ENCODE measurements around the gene RGS13. TPM values are rescaled to one million over a fixed set of nuclear protein-coding genes. Genes with fewer than 3 reads are reported as not detected.
A peak's percentile ranks its signal among the peaks of the same experiment; 100 is the strongest.

RGS13 gene
- total RNA-seq, 1 donor from 2014 or later: not detected

DNA sequence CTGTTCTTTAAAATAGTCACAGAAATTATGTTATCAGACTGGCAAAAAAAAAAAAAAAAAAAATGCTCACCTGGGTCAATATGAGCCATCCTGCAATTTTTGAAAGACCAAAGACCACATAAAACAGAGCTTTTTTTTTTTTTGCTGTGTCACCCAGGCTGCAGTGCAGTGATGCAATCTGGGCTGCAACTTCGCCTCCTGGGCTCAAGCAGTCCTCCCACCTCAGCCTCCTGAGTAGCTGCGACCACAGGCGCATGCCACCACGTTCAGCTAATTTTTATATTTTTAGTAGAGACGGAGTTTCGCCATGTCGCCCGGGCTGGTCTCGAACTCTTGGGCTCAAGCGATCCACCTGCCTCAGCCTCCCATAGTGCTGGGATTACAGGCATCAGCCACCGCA is 62.8 kb downstream of the RGS13 start:
- no peaks in the 10 kb centered on the region for H3K9me3 Mint-ChIP-seq (ENCODE audit: unreplicated experiment)
- Histone ChIP-seq H3K4me3 (ENCODE audit: insufficient read depth, low read depth, low read length) (no peak overlapping the region), H3K9me3 (ENCODE audit: insufficient read depth, low read depth, low read length) (no peaks in the 10 kb centered on the region), H3K36me3 (ENCODE audit: insufficient read depth, low read length) (no peaks in the 10 kb centered on the region), H4K20me1 (ENCODE audit: insufficient read depth, low read length) (no peaks in the 10 kb centered on the region), H2AFZ (ENCODE audit: low read depth, low read length) (no peak overlapping the region), H3K9ac (ENCODE audit: low read length) (no peak overlapping the region), H3K27me3 (ENCODE audit: insufficient read depth, low read length) (no peaks in the 10 kb centered on the region), H3K27ac (ENCODE audit: low read depth, low read length) (no peak overlapping the region), H3K4me2 (ENCODE audit: low read length) (no peak overlapping the region), H3K4me1 (ENCODE audit: insufficient read depth, low read length) (peaks cover 23% of the 10 kb centered on the region), H3K79me2 (ENCODE audit: insufficient read depth, low read length) (no peaks in the 10 kb centered on the region)
- no peaks in the 10 kb centered on the region for H3K36me3 Mint-ChIP-seq (ENCODE audit: low read depth, unreplicated experiment)
- H3K4me1 Mint-ChIP-seq (ENCODE audit: low read depth, unreplicated experiment): peaks cover 19% of the 10 kb centered on the region
- H3K4me3 Mint-ChIP-seq (ENCODE audit: unreplicated experiment): no peak overlapping the region
- H3K27ac Mint-ChIP-seq (ENCODE audit: unreplicated experiment): peak overlapping the region; percentile 18
- DNase-seq (ENCODE audit: low read depth) (no peak), FAIRE-seq (no peak)
- TF ChIP-seq, protein P1, sequence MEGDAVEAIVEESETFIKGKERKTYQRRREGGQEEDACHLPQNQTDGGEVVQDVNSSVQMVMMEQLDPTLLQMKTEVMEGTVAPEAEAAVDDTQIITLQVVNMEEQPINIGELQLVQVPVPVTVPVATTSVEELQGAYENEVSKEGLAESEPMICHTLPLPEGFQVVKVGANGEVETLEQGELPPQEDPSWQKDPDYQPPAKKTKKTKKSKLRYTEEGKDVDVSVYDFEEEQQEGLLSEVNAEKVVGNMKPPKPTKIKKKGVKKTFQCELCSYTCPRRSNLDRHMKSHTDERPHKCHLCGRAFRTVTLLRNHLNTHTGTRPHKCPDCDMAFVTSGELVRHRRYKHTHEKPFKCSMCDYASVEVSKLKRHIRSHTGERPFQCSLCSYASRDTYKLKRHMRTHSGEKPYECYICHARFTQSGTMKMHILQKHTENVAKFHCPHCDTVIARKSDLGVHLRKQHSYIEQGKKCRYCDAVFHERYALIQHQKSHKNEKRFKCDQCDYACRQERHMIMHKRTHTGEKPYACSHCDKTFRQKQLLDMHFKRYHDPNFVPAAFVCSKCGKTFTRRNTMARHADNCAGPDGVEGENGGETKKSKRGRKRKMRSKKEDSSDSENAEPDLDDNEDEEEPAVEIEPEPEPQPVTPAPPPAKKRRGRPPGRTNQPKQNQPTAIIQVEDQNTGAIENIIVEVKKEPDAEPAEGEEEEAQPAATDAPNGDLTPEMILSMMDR (IDR thresholded peaks at IDR 0.05; ENCODE audit: insufficient read depth, low read depth, low read length): no peak
- no peaks in the 10 kb centered on the region for H3K27me3 Mint-ChIP-seq (ENCODE audit: low read depth, unreplicated experiment)

DNA sequence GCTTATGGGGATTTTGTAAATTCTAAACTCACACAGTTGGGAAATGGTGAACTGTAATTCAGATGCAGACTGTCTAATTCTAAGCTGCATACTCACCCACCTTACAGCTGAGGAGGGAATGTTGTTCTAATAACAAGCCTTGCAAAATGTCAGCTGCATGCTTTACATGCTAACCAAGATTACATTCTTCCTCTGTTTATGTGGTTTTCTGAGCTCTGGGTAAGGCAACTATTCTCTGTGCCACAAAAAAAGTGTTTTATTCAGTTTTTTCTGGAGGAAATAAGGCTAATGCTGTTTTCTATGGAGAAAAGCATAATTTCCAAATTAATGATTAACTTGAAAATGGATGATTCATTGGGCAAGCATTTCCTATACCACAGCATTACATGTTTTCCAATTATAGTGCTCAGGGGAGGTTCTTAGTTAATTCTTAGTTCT is 64.9 kb downstream of the RGS13 start:
- Histone ChIP-seq H3K4me3 (ENCODE audit: insufficient read depth, low read depth, low read length) (no peak overlapping the region), H4K20me1 (ENCODE audit: insufficient read depth, low read length) (no peaks in the 10 kb centered on the region), H3K79me2 (ENCODE audit: insufficient read depth, low read length) (no peaks in the 10 kb centered on the region), H2AFZ (ENCODE audit: low read depth, low read length) (no peak overlapping the region), H3K9me3 (ENCODE audit: insufficient read depth, low read depth, low read length) (no peaks in the 10 kb centered on the region), H3K9ac (ENCODE audit: low read length) (no peak overlapping the region), H3K27me3 (ENCODE audit: insufficient read depth, low read length) (no peaks in the 10 kb centered on the region), H3K4me2 (ENCODE audit: low read length) (peak overlapping the region; percentile 61), H3K36me3 (ENCODE audit: insufficient read depth, low read length) (no peaks in the 10 kb centered on the region), H3K27ac (ENCODE audit: low read depth, low read length) (peak overlapping the region; percentile 30), H3K4me1 (ENCODE audit: insufficient read depth, low read length) (peaks cover 23% of the 10 kb centered on the region)
- Mint-ChIP-seq H3K27me3 (ENCODE audit: low read depth, unreplicated experiment) (no peaks in the 10 kb centered on the region), H3K27ac (ENCODE audit: unreplicated experiment) (peak overlapping the region; percentile 93), H3K36me3 (ENCODE audit: low read depth, unreplicated experiment) (no peaks in the 10 kb centered on the region), H3K9me3 (ENCODE audit: unreplicated experiment) (no peaks in the 10 kb centered on the region), H3K4me3 (ENCODE audit: unreplicated experiment) (no peak overlapping the region), H3K4me1 (ENCODE audit: low read depth, unreplicated experiment) (peaks cover 20% of the 10 kb centered on the region)
- TF ChIP-seq EZH2 (IDR thresholded peaks at IDR 0.05; ENCODE audit: insufficient read depth, low read length): no peak
- TF ChIP-seq, protein P1 (IDR thresholded peaks at IDR 0.05; ENCODE audit: insufficient read depth, low read depth, low read length): no peak
- DNase-seq (ENCODE audit: low read depth): peak; percentile 95
- peak; percentile 70 for FAIRE-seq

DNA sequence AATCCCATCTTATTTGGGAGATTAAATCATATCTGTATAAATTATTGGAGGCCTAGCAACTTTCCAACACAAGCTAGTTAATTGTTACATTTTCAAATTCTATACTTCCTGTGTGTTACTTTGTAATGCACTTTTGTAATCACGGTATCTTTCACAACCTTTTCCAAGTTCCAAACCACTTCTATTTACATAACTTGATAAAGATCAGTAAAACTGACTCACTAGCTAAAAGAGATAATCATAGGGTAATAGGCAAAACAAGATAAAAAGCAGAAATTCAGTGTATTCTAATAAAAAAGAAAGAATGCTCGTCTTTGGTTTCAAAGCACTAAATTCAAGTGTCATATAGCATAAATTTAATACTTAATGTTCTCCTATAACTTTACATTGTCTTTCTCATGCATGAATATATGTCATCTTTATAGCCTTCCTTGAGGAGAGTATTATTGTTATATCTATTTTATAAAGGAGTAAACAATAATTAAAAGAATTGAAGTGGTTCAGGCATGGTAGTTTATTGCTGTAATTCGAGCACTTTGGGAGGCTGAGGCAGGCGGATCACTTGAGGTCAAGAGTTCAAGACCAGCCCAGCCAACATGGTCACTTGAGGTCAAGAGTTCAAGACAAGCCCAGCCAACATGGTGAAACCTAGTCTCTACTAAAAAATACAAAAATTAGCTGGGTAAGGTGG is 66.4 kb downstream of the RGS13 start:
- DNase-seq (ENCODE audit: low read depth) (peak; percentile 88), FAIRE-seq (peak; percentile 67)
- Histone ChIP-seq H4K20me1 (ENCODE audit: insufficient read depth, low read length) (no peaks in the 10 kb centered on the region), H3K27me3 (ENCODE audit: insufficient read depth, low read length) (no peaks in the 10 kb centered on the region), H3K4me3 (ENCODE audit: insufficient read depth, low read depth, low read length) (no peak overlapping the region), H3K27ac (ENCODE audit: low read depth, low read length) (peak overlapping the region; percentile 48), H3K36me3 (ENCODE audit: insufficient read depth, low read length) (no peaks in the 10 kb centered on the region), H3K79me2 (ENCODE audit: insufficient read depth, low read length) (no peaks in the 10 kb centered on the region), H3K9ac (ENCODE audit: low read length) (no peak overlapping the region), H2AFZ (ENCODE audit: low read depth, low read length) (no peak overlapping the region), H3K9me3 (ENCODE audit: insufficient read depth, low read depth, low read length) (no peaks in the 10 kb centered on the region), H3K4me2 (ENCODE audit: low read length) (peak overlapping the region; percentile 15), H3K4me1 (ENCODE audit: insufficient read depth, low read length) (peaks cover 23% of the 10 kb centered on the region)
- H3K27ac Mint-ChIP-seq (ENCODE audit: unreplicated experiment): peak overlapping the region; percentile 72
- no peaks in the 10 kb centered on the region for H3K9me3 Mint-ChIP-seq (ENCODE audit: unreplicated experiment)
- H3K4me3 Mint-ChIP-seq (ENCODE audit: unreplicated experiment): no peak overlapping the region
- no peaks in the 10 kb centered on the region for H3K36me3 Mint-ChIP-seq (ENCODE audit: low read depth, unreplicated experiment)
- H3K27me3 Mint-ChIP-seq (ENCODE audit: low read depth, unreplicated experiment): no peaks in the 10 kb centered on the region
- H3K4me1 Mint-ChIP-seq (ENCODE audit: low read depth, unreplicated experiment): peaks cover 22% of the 10 kb centered on the region
- no peak for TF ChIP-seq EZH2 (IDR thresholded peaks at IDR 0.05; ENCODE audit: insufficient read depth, low read length)
- TF ChIP-seq, protein P1 (IDR thresholded peaks at IDR 0.05; ENCODE audit: insufficient read depth, low read depth, low read length): no peak

Measured in astrocyte (in vitro differentiated cells and primary cell).